B cell (primary cell): ENCODE measurements around the gene SNAPIN.

Source experiments
- CTCF ChIP-seq: fragments of 200-600 bp; IDR thresholded peaks from one replicate; pipeline ENCODE4 v1.8.0; 2022; ENCODE audit warnings: antibody characterized with exemption, mild to moderate bottlenecking
- EZH2 ChIP-seq: IDR thresholded peaks from 2 replicates; pipeline ENCODE4 v1.6.1; 2012; ENCODE audit warnings: borderline replicate concordance, low read depth, mild to moderate bottlenecking, moderate library complexity, low read length; ENCODE audit not compliant: insufficient read depth, poor library complexity, severe bottlenecking

DNA sequence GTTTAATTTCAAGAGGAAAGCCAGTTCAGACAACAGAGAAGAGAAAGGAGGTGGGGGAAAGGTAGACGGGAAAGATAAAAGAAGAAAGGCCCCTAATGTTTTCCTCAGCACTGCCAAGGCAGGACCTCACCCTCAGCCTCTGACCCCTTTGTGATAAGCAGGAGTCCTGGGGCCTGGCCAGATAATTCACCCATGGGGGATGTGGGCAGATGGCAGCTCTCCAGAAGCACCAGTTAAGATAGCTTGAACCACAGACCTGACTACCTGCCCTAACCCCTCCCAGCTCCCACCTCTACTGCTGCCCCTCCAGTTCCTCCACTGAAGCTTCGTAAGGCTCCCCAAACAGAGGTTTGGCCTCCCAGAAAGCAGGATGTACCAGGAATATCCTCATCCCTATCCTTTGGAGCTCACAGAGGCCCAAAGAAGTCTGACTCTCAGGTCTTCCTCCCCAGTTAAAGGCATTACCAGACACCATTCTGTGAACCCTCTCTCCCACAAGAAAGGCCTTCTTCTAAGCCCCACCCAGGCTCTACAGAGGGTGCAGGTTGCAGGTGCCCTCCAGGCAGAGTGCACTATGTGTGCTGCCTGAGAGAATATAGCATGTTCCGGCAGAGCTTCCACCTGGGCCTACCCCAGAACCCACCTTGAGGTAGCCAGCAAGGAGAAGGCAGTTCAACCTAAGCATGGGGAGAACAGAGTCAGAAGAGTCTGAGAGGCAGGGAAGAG is 9.2 kb upstream of the SNAPIN start:
- TF ChIP-seq CTCF (no peak), EZH2 (no peak)
